T-helper 1 cell treated with Interleukin-12 subunit alpha and Interleukin-12 subunit beta and Interleukin-4 antibody, amounts not matched to agents 30 ng/mL and 1 ng/mL, for 36 hours (primary cell): Measurements from ENCODE around the gene VKORC1L1. TPM values are rescaled to one million over a fixed set of nuclear protein-coding genes. Genes with fewer than 3 reads are reported as not detected.

Experiments used
- total RNA-seq: library from RNA; stranded (reverse); gene quantifications from 2 replicates; pipeline ENCODE4 v1.2.3, GENCODE V29; 2022

VKORC1L1 gene
- total RNA-seq, 1 donor from 2014 or later, result 19.0 TPM

Other genes with a start within 250 kb of the VKORC1L1 start
- 57.7 and 59.9 TPM in 2 replicates for gene GUSB, start 109.1 kb downstream of the VKORC1L1 start, total RNA-seq
- gene ASL, start 202.7 kb downstream of the VKORC1L1 start, total RNA-seq, result 30.3 and 33.4 TPM in 2 replicates
- gene CRCP, start 241.8 kb downstream of the VKORC1L1 start, total RNA-seq, result 29.9 and 34.7 TPM in 2 replicates